Common myeloid progenitor, CD34-positive (primary cell): ENCODE results near the gene OXTR.

Experiments used
- CTCF ChIA-PET: fragments of 350-600 bp; sonication (Branson Sonifier 250); formaldehyde crosslinking; loops from one replicate; lab custom pipeline; 2021; ENCODE audit warnings: antibody characterized with exemption; lab: Charles Lee
- POLR2A ChIA-PET: fragments of 350-600 bp; sonication (Branson Sonifier 250); formaldehyde crosslinking; loops from one replicate; lab custom pipeline; 2021; ENCODE audit warnings: antibody characterized with exemption; lab: Charles Lee
- DNase-seq, 3 donors: peaks; one replicate each; pipeline versions ENCODE4 v3.0.0 to v3.0.0-alpha.2; 2013
- H3K27ac ChIP-seq, 2 experiments: 1 replicate in 1 of 2; 2 replicates in 1 of 2; pipeline ENCODE4 v1.7.0; 2013; ENCODE audit warnings: inconsistent platforms in 2 of 2, low read length in 2 of 2, mild to moderate bottlenecking in 2 of 2, low read depth in 1 of 2, moderate library complexity in 1 of 2; ENCODE audit not compliant: severe bottlenecking in 2 of 2, insufficient read depth in 1 of 2, poor library complexity in 1 of 2
- H3K27me3 ChIP-seq, 5 experiments: replicated peaks in 2 of 5; 1 replicate in 3 of 5; 2 replicates in 2 of 5; pipeline versions ENCODE4 v1.6.1 to v1.7.0; 2013; ENCODE audit warnings: low read length in 4 of 5, mild to moderate bottlenecking in 2 of 5, moderate library complexity in 2 of 5, inconsistent platforms in 1 of 5; ENCODE audit not compliant: insufficient read depth in 5 of 5, control insufficient read depth in 4 of 5
- H3K36me3 ChIP-seq, 4 experiments: 1 replicate in 2 of 4; 2 replicates in 2 of 4; pipeline versions ENCODE4 v1.6.1 to v1.7.0; 2013; ENCODE audit warnings: low read length in 3 of 4, control low read depth in 1 of 4, mild to moderate bottlenecking in 1 of 4; ENCODE audit not compliant: control insufficient read depth in 4 of 4, insufficient read depth in 4 of 4
- H3K4me1 ChIP-seq, 4 experiments: 1 replicate in 3 of 4; 2 replicates in 1 of 4; pipeline versions ENCODE4 v1.6.1 to v1.7.1; 2013; ENCODE audit warnings: low read length in 3 of 4, mild to moderate bottlenecking in 3 of 4, control low read depth in 1 of 4, inconsistent platforms in 1 of 4, moderate library complexity in 1 of 4; ENCODE audit not compliant: control insufficient read depth in 4 of 4, insufficient read depth in 4 of 4; ENCODE audit errors: control extremely low read depth in 1 of 4
- H3K4me3 ChIP-seq, 7 experiments: 1 replicate in 4 of 7; 2 replicates in 3 of 7; pipeline versions ENCODE4 v1.5.1 to v1.7.0; 2013; ENCODE audit warnings: mild to moderate bottlenecking in 7 of 7, low read length in 6 of 7, moderate library complexity in 6 of 7, inconsistent platforms in 2 of 7, low read depth in 2 of 7, control low read depth in 1 of 7; ENCODE audit not compliant: insufficient read depth in 4 of 7, control insufficient read depth in 1 of 7; ENCODE audit errors: extremely low read depth in 1 of 7
- H3K9me3 ChIP-seq, 5 experiments: 1 replicate in 4 of 5; 2 replicates in 1 of 5; pipeline versions ENCODE4 v1.6.1 to v1.7.1; 2013; ENCODE audit warnings: low read length in 4 of 5, mild to moderate bottlenecking in 2 of 5, inconsistent platforms in 1 of 5, low read depth in 1 of 5, moderate library complexity in 1 of 5; ENCODE audit not compliant: control insufficient read depth in 4 of 5, insufficient read depth in 2 of 5; ENCODE audit errors: control extremely low read depth in 1 of 5
- WGBS: methylation state at CpG from one replicate; pipeline ENCODE4 v1.1.5; 2013; ENCODE audit not compliant: insufficient coverage; 5-methylcytosine and 5-hydroxymethylcytosine counted together

The OXTR gene

DNA sequence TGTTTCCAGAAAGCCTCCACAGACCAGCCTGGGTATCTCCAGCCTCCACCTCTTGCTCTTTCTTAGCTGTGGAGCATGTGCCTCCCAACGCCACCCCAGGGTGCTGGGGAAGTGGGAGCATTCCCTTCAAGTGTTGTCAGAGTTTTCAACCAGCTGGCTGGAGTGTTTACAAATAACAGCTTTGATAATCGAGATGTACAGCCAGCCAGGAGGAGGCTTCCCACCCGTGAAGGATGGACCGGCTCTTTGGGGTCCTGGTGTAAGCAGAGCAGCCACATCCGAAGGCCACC, 8.5 kb upstream of the OXTR start:
- DNase-seq, result no peak
- H3K4me3 ChIP-seq, result no peak overlapping the region
- POLR2A ChIA-PET, result no interaction called here
- H3K36me3 ChIP-seq, result no peaks in the 10 kb centered on the region
- no peaks in the 10 kb centered on the region for H3K4me1 ChIP-seq
- H3K9me3 ChIP-seq, result peaks cover 0 to 4% (median 0%) of the 10 kb centered on the region in 5 experiments
- 87% methylated on average over 4 of the region's 5 CpGs for WGBS
- CTCF ChIA-PET, result no interaction called here
- H3K27ac ChIP-seq, result no peak overlapping the region
- H3K27me3 ChIP-seq, result peaks cover 0 to 2% (median 0%) of the 10 kb centered on the region in 5 experiments

DNA sequence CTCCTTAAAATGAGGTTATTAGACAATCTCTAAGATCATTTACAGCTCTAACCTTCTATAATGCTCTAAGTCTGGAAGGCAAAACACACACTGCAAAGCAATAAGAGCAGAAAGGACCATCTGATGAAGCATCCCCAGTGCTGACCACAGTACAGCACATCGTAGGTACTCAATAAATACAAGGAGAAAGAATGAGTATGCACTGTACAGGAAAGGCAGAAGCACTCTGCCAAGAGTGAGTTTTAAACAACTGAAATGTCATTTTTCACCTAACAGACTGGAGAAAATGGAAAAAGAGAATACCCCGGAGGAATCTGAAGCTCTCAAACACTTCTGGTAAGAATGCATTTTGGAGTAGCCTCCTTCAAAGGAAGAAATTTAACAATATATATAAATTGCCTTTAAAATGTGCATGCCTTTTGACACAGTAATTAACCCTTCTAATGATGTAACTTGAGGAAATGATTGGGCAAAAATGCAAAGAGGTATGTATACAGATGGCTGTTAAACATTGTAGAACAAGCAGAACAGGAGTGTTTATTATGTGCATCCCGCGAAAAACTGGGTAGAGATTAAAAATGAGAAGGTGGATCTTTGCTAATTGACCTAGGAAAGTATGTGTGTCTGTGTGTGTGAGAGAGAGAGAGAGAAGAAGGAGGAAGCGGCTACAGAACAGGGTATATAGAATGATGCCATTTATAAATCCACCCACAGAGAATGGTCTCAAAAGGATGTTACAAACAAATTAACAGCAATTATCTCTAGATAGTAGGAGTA, 8.0 kb upstream of the OXTR start:
- H3K4me1 ChIP-seq, result no peaks in the 10 kb centered on the region
- H3K27me3 ChIP-seq, result peaks cover 0 to 2% (median 0%) of the 10 kb centered on the region in 5 experiments
- H3K4me3 ChIP-seq, result no peak overlapping the region
- ChIA-PET POLR2A (no interaction called here), CTCF (interaction anchor here (1.2 kb wide), 1 partner anchor 26 kb away, joined by 5 read pairs; no protein-coding TSS in a partner anchor)
- WGBS, result 100% methylated on average over 3 of the region's 5 CpGs
- no peak overlapping the region for H3K27ac ChIP-seq
- DNase-seq, result no peak
- no peaks in the 10 kb centered on the region for H3K36me3 ChIP-seq
- H3K9me3 ChIP-seq, result peaks cover 0 to 4% (median 0%) of the 10 kb centered on the region in 5 experiments

DNA sequence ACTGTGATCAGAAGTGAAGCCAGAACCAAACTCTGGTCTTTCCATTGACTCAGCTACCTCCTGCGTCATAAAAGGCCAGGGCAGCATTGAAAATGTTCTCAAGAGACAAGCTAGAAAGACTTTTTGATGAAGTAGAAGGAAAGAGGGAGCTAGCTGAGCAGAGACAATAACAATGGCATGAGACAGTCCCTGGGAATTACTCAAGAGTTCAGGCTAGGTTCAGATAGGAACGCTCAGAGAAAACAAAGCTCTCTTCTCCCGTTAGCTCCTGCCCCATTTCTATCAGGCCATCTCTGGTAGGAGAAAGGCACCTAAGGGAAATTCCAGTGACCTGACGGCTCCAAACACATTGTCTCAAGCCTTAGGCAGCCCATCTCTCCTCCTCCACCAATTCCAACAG, 7.0 kb upstream of the OXTR start:
- ChIA-PET POLR2A (no interaction called here), CTCF (interaction anchor here (1.2 kb wide), 1 partner anchor 25 kb away, joined by 5 read pairs; no protein-coding TSS in a partner anchor)
- no peak for DNase-seq
- Histone ChIP-seq H3K9me3 (peaks cover 0 to 4% (median 0%) of the 10 kb centered on the region in 5 experiments), H3K27me3 (peaks cover 0 to 11% (median 4%) of the 10 kb centered on the region in 5 experiments), H3K27ac (no peak overlapping the region), H3K36me3 (no peaks in the 10 kb centered on the region), H3K4me3 (no peak overlapping the region), H3K4me1 (no peaks in the 10 kb centered on the region)
- 89% methylated on average over 4 of the region's 4 CpGs for WGBS

DNA sequence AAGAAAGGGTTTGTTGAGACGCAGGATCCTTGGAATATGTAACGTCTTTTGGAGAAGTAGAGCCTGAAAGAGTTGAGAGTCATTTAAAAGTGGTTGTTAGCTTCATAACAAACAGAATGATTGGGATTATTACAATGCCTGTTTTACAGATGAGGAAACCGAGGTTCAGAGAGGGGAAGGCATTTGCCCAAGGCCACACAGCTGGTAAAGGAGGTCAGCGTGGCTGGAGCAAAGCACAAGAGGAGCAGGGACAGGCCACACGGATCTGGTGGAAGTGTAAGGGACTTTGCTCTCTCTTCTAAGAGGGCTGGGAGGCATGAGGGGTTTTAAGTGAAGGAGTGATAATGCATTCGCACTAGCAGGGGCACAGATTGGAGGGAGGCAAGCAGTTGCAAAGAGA, 6.2 kb upstream of the OXTR start:
- Histone ChIP-seq H3K4me1 (no peaks in the 10 kb centered on the region), H3K9me3 (peaks cover 0 to 4% (median 0%) of the 10 kb centered on the region in 5 experiments), H3K36me3 (no peaks in the 10 kb centered on the region), H3K27me3 (peaks cover 2 to 18% (median 9%) of the 10 kb centered on the region in 5 experiments), H3K4me3 (no peak overlapping the region), H3K27ac (no peak overlapping the region)
- ChIA-PET CTCF (no interaction called here), POLR2A (no interaction called here)
- DNase-seq, result no peak
- WGBS, result 95% methylated on average over 6 of the region's 6 CpGs

DNA sequence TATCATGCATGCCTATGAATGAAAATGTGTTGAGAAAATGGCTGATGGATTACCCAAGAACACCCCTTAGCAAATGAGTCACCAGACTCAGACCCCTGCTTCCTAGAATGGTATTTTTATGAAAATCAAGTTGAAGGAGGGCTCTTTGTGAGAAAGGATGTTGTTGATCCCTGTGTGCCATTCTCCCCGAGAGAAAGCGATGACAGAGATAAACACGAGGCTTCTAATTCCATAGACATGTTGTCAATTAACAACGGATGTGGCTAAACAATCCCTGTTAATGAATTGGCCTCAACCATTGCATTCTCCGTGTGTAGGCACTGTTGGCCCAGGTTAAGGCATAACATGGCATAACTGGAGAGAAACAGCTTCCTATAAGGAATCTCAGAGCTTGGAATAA, 5.8 kb upstream of the OXTR start:
- H3K27ac ChIP-seq, result no peak overlapping the region

DNA sequence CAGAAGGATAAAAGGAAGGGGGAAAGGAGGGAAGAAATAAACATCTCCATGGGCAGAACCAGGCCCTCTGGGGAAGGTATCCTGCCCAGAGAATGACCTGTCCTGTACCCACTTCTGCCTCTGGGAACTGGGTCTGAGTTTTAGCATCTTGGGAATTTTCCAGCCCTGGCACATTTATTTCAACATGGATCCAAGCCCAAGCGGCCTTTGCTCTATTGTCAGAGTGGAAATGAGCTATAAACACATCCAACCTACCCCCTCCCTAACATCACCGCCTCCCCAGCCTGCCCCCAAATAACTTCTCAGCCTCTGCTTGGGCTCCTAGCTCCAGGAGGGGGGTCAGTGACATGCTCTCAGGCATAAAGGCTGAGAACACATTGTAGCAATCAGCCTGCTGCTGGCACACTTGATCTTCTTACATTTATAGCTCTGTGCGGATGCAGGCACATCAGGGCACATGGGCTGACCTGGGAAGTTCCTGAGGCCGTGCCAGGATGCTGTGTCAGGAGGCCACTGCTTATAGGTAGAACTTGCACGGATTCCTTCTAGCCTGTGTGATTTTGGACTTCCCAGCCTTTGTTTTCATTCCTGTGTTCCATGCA, 4.6 kb upstream of the OXTR start:
- POLR2A ChIA-PET, result no interaction called here
- 98% methylated on average over 4 of the region's 5 CpGs for WGBS
- H3K9me3 ChIP-seq, result no peaks in the 10 kb centered on the region

More for the DNA sequence above, 5.8 kb upstream of the OXTR start:
- Histone ChIP-seq H3K4me1 (no peaks in the 10 kb centered on the region), H3K4me3 (no peak overlapping the region), H3K9me3 (peaks cover 0 to 1% (median 0%) of the 10 kb centered on the region in 5 experiments), H3K36me3 (no peaks in the 10 kb centered on the region), H3K27me3 (peaks cover 6 to 22% (median 10%) of the 10 kb centered on the region in 5 experiments)
- no peak for DNase-seq
- ChIA-PET CTCF (no interaction called here), POLR2A (no interaction called here)
- 94% methylated on average over 5 of the region's 5 CpGs for WGBS

More for the DNA sequence above, 4.6 kb upstream of the OXTR start:
- H3K27me3 ChIP-seq, result peaks cover 11 to 33% (median 16%) of the 10 kb centered on the region in 5 experiments
- DNase-seq, result no peak
- H3K36me3 ChIP-seq, result no peaks in the 10 kb centered on the region
- peaks cover 0 to 3% (median 3%) of the 10 kb centered on the region in 4 experiments for H3K4me1 ChIP-seq
- no peak overlapping the region for H3K4me3 ChIP-seq
- CTCF ChIA-PET, result no interaction called here
- H3K27ac ChIP-seq, result no peak overlapping the region
